ENCODE data around the gene RNF123.
A peak's percentile ranks its signal among the peaks of the same experiment; 100 is the strongest.

The RNF123 gene

GRCh38 chr3:49689046-49689907, at the start of gene RNF123, which contains the start of gene MST1:
Gene RNF123 (plus strand): TSS chr3:49689557. CDS start chr3:49691166, 1,609 bp downstream.
Gene MST1 (minus strand): TSS chr3:49689474. CDS start chr3:49688691, 783 bp downstream.
- peak; percentile 94 to 95 for DNase-seq

GRCh38 chr3:49641292-49641691, 48.1 kb upstream of the RNF123 start:
- no peak for DNase-seq

- no peak for DNase-seq
These were observed 47.2 kb upstream of the RNF123 start for GRCh38 chr3:49641921-49642707.

- no peak for DNase-seq
These were observed 46.6 kb upstream of the RNF123 start for GRCh38 chr3:49642708-49643145.

DNA sequence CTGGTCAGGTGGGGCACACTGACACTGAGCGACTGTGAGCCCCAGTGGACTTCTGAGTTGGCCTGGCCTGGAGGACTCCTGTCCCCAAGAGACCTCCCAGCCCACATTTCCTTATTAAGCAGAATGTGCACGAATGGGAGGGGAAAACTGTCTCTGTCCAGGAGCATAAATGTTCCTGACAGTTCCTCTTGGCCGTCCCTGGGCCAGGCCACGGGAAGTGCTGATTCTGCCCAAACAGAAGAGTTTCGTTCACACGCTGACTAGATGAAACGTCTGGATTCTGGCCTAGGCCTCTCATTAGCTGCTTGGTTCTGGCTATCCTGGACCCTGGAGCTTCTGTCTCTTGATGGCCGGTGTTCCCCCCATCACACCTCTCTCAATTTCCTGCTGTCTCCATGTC, 44.7 kb upstream of the RNF123 start:
- DNase-seq: no peak

GRCh38 chr3:49646236-49646635, 43.1 kb upstream of the RNF123 start:
- DNase-seq: no peak

DNA sequence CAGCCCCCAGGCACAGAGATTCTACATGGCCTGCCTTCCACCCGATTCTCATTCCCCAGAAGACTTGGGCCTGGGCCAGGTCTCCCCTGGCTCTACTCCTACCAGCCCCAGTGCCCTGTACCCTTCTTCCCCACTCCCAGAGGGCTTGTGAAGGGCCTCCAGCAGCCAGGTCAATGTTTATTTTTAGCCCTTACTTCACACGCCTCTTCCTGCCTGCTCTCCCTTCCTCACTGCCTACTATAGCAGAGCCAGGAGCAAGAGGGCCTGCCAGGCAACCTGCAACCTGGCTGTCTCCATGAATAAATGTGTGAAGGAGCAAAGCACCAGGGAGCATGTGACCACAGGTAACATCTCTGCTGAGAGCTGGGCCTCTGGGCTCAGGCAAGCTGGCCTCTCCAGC, 41.6 kb upstream of the RNF123 start:
- no peak for DNase-seq

DNA sequence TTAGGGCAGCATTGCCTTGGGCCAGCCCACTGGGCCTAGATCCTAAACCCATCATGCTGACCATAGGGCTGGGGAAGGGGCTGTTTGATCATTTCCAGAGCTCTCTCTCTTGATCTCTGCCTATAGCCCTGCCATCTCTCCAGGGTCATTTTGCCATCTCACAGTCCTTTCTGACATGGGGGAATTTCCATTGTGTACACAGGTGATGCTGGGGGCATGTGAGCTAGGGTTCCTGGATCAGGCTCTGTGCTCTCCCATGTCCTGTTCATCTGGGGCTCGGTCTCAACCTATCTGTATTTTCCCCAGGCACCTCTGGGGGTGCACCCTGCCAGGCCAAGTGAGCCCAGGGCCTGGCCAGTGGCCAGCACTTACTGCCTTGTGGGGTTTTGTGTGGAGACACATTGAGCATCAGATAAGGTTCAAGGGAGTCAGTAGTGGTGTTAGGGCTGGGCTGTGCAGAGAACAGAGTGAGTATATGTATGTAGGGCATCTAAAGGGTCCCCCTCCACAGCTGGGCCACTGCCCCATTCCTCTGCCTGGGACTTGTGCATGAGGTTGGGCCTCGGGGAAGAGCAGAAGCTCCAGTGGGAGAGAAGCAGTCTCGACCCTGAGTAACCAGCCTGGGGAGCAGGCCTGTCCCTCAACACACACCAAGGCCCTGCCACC, 40.9 kb upstream of the RNF123 start:
- no peak for DNase-seq

- DNase-seq: no peak
These were observed 39.8 kb upstream of the RNF123 start for GRCh38 chr3:49649576-49649975.

- no peak for DNase-seq
These were observed 39.2 kb upstream of the RNF123 start for GRCh38 chr3:49650177-49650576.

DNA sequence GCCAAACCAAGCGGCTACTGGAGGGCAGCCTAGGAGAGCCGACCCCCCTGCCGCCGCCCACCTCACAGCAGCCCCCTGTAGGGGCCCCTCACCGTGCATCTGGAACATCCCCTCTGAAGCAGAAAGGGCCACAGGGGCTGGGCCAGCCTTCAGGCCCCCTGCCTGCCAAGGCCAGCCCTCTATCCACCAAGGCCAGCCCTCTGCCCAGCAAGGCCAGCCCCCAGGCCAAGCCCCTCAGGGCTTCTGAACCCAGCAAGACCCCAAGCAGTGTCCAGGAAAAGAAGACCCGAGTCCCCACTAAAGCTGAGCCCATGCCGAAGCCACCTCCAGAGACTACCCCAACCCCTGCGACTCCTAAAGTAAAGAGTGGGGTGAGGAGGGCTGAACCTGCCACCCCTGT, 38.7 kb upstream of the RNF123 start:
- no peak for DNase-seq

- DNase-seq: no peak
These were observed 37.0 kb upstream of the RNF123 start for GRCh38 chr3:49652218-49652902.

- no peak for DNase-seq
These were observed 36.4 kb upstream of the RNF123 start for GRCh38 chr3:49652903-49653415.

DNA sequence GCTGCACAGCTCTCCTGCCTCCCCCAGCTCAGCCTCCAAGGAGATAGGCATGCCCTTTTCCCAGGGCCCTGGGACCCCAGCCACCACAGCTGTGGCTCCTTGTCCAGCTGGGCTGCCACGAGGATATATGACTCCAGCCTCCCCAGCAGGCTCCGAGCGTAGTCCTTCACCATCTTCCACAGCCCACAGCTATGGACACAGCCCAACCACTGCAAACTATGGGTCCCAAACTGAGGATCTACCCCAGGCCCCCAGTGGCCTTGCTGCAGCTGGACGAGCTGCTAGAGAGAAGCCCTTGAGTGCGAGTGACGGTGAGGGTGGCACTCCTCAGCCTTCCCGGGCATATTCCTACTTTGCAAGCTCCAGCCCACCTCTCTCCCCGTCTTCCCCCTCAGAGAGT, 35.7 kb upstream of the RNF123 start:
- no peak for DNase-seq

DNA sequence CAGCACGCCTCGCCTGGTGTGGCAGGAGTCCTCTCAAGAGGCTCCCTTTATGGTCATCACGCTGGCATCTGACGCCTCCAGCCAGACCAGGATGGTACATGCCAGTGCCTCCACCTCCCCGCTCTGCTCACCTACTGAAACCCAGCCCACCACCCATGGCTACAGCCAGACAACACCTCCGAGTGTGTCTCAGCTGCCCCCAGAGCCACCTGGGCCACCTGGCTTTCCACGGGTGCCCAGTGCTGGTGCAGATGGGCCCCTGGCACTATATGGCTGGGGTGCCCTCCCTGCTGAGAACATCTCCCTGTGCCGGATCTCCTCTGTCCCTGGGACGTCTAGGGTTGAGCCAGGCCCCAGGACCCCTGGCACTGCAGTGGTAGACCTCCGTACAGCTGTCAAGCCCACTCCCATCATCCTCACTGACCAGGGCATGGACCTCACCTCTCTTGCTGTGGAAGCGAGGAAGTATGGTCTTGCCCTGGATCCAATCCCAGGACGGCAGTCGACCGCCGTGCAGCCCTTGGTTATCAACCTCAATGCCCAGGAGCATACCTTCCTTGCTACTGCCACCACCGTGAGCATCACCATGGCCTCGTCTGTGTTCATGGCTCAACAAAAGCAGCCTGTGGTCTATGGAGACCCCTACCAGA, 35.1 kb upstream of the RNF123 start:
- no peak for DNase-seq

GRCh38 chr3:49654955-49655556, 34.3 kb upstream of the RNF123 start:
- DNase-seq: no peak

DNA sequence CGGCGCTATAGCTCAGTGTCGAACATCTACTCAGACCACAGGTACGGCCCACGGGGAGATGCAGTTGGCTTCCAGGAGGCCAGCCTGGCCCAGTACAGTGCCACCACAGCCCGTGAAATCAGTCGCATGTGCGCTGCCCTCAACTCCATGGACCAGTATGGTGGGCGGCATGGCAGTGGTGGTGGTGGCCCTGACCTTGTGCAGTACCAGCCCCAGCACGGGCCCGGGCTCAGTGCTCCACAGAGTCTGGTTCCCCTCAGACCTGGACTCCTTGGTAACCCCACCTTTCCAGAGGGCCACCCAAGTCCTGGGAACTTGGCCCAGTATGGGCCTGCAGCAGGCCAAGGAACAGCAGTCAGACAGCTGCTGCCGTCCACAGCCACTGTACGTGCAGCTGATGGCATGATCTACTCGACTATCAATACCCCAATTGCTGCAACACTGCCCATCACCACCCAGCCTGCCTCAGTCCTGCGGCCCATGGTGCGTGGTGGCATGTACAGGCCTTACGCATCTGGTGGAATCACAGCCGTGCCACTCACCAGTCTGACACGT, 33.5 kb upstream of the RNF123 start:
- DNase-seq: no peak

DNA sequence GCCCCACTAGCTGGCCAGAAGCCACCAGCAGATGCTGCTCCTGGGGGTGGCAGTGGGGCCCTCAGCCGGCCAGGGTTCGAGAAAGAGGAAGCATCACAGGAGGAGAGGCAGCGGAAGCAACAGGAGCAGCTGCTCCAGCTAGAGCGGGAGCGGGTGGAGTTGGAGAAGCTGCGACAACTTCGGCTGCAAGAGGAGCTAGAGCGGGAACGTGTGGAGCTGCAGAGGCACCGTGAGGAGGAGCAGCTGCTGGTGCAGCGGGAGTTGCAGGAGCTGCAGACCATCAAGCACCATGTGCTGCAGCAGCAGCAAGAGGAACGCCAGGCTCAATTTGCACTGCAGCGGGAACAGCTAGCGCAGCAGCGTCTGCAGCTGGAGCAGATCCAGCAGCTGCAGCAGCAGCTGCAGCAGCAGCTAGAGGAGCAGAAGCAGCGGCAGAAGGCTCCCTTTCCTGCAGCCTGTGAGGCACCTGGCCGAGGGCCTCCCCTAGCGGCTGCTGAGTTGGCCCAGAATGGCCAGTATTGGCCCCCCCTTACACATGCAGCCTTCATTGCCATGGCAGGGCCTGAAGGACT, 32.7 kb upstream of the RNF123 start:
- DNase-seq: no peak

DNA sequence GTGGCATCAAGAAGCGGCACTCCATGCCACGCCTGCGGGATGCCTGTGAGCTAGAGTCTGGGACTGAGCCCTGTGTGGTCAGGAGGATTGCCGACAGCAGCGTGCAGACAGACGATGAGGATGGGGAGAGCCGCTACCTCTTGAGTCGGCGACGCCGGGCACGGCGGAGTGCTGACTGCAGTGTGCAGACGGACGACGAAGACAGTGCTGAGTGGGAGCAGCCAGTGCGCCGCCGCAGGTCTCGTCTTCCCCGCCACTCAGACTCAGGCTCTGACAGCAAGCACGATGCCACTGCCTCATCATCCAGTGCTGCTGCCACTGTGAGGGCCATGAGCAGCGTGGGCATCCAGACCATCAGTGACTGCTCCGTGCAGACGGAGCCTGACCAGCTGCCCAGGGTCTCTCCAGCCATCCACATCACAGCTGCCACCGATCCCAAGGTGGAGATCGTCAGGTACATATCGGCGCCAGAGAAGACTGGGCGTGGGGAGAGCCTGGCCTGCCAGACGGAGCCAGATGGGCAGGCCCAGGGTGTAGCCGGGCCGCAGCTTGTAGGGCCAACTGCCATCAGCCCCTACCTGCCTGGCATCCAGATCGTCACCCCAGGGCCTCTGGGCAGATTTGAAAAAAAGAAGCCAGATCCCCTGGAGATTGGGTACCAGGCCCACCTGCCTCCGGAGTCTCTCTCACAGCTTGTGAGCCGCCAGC, 32.0 kb upstream of the RNF123 start:
- DNase-seq: no peak

- DNase-seq: no peak
These were observed 30.6 kb upstream of the RNF123 start for GRCh38 chr3:49658711-49659110.

Data from activated T-cell treated with anti-CD3 and anti-CD28 coated beads, Interleukin-2, amount 50 U/mL, for 48 hours (primary cell).